Activated CD4-positive, CD25-positive, alpha-beta regulatory T cell (primary cell): ENCODE results near the gene ABHD14A.
A peak's percentile ranks its signal among the peaks of the same experiment; 100 is the strongest.

Source experiments
- DNase-seq, 4 experiments: peaks; one replicate each; lab custom pipeline; 2025; lab: John Stamatoyannopoulos, UW

ABHD14A gene

DNA sequence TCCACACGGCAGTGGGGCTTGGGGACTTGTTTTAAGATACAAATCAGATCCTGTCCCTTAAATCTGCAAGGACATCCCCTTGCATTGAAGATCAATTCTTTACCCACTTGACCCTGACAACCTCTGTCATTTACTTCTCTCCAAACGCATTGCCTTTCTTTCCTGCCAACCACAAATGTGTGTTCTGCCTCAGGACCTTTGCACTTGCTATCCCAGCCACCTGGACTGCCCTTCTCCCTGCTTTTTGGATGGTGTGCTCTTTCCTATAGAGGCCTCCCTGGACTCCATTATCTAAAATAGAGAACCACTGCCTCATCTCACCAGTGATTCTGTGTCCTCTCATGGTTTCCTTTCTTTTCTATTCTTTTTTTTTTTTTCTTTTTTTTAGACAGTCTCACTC, 22.3 kb downstream of the ABHD14A start:
- no peak for DNase-seq

- no peak for DNase-seq
Measured at GRCh38 chr3:51997935-51998596, 23.2 kb downstream of the ABHD14A start.

GRCh38 chr3:51998774-51999173, 23.9 kb downstream of the ABHD14A start:
- DNase-seq: no peak

DNA sequence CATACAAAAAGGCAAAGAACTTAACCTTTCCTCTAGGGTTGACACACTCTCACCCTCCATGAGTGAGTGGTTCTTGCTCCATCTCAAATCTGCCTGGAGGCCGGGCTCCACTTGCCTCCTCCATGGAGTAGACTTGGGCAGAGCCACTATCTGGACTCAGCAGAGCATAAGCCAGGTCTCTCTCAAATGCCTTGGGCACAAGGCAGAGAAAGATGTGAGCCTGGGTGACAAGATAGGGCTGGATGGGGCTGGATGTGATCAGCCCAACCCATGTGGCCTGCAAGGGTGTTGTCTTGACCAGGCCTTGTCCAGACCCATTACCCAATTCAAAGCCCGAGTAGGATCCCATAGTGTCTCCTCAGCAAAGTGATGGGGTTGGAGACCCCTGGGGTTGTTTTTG, 25.0 kb downstream of the ABHD14A start:
- no peak for DNase-seq

- peak; percentile 69 to 84 (median 73) for DNase-seq
Measured at GRCh38 chr3:52001443-52001974, 26.6 kb downstream of the ABHD14A start.

- no peak for DNase-seq
Measured at GRCh38 chr3:52002748-52003147, 27.9 kb downstream of the ABHD14A start.

GRCh38 chr3:52004163-52004787, 29.4 kb downstream of the ABHD14A start:
- DNase-seq: no peak

GRCh38 chr3:52004906-52005395, 30.1 kb downstream of the ABHD14A start:
- no peak for DNase-seq

- DNase-seq: no peak
Measured at GRCh38 chr3:52005571-52005986, 30.7 kb downstream of the ABHD14A start.

- DNase-seq: no peak
Measured at GRCh38 chr3:52006017-52006819, 31.4 kb downstream of the ABHD14A start.

DNA sequence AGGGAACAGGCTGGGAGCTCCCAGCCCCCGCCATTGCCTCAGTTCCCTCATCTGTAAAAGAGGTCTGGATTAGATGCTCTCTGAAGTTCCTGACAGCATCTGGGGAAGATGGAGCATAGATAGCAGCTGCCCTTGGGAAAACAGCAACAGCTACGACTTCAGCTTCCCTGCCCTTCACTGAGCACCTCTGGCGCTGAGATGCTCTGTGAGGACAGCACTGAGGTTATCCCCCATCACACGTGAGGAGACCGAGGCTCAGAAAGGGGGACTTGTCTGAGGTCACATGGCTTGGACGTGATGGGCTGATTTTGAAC, 31.9 kb downstream of the ABHD14A start:
- no peak for DNase-seq

GRCh38 chr3:52007291-52007690, 32.4 kb downstream of the ABHD14A start:
- no peak for DNase-seq

DNA sequence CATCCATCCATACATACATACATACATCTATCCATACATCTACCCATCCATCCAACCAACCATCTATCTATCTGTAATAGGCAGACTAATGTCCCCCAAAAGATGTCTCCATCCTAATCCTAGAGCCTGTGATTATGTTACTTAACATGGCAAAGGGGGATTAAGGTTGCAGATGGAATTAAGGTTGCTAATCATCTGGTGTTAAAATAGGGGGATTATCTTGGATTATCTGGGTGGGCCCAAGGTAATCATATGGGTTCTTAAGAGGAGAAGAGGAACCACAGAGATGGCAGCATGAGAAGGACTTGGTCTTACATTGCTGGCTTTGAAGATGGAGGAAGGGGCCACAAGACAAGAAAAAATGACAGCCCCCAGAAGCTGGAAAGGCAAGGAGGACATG, 35.6 kb downstream of the ABHD14A start:
- DNase-seq: no peak

- DNase-seq: no peak
Measured at GRCh38 chr3:52012699-52013098, 37.8 kb downstream of the ABHD14A start.

GRCh38 chr3:52013802-52014598, 39.1 kb downstream of the ABHD14A start:
- DNase-seq: no peak

- DNase-seq: no peak
Measured at GRCh38 chr3:52014613-52015012, 39.7 kb downstream of the ABHD14A start.

- no peak for DNase-seq
Measured at GRCh38 chr3:52015438-52016228, 40.8 kb downstream of the ABHD14A start.

- DNase-seq: no peak
Measured at GRCh38 chr3:52017586-52017985, 42.7 kb downstream of the ABHD14A start.

GRCh38 chr3:52018319-52019000, 43.6 kb downstream of the ABHD14A start:
- no peak for DNase-seq

DNA sequence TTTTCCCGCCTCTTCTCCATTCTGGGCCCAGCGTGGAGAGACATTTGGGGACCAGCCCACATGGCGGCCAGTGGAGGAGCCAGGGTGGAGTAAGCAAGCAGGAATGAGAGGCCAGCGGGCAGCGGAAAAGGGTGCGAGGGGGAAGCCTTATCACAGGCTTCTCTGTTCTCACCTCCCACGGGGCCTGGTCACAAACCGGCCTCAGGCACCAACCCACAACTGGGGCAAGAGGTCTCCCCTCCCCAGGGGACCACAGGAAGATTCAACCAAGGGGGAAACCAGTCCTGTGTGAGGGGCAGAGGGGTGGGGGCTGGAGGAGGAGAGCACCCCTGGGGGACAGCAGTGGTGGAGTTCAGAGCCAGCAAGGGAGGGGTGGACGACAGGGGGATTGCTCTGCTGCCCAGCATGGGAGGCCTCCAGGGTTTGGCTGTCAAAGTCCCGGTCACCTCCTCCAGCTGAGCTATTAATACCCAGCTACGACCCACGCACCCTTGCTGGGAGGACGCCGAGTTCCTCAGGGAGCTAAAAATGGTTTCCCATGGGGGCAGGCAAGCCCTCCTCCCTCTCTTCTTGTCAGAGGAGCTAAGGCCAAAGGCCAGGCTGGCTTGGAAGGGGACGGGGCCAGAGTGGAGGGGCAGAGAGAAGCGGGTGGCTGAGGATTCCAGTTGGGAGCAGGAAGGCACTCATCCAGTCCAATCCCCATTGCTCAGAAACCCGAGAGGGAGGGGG, 44.7 kb downstream of the ABHD14A start:
- DNase-seq: no peak
